ENCODE data around the gene KIF16B. TPM values are rescaled to one million over a fixed set of nuclear protein-coding genes. Genes with fewer than 3 reads are reported as not detected.

KIF16B gene
- total and polyA plus RNA-seq, 9 of the 15 experiments (the other 6 are each of a cell fraction or from before 2014, with no cell fraction given) = 1.00 to 10.6 (median 8.5) TPM

- in situ Hi-C loops (cut with MboI) (no loop called here), intact Hi-C loops (cut with micrococcal nuclease) (no loop called here)
- Histone ChIP-seq H3K27me3 (ENCODE audit: control insufficient read depth in 2 of 2, insufficient read depth in 2 of 2, low read length in 2 of 2) (no peaks in the 10 kb centered on the region), H3K36me3 (ENCODE audit: control insufficient read depth, insufficient read depth, low read length) (no peaks in the 10 kb centered on the region), H3K9ac (ENCODE audit: insufficient read depth in 1 of 2, low read depth in 2 of 2, low read length in 2 of 2) (no peak overlapping the region), H2AFZ (ENCODE audit: low read depth, low read length) (no peak overlapping the region), H3K9me1 (ENCODE audit: control insufficient read depth, insufficient read depth, low read length) (no peaks in the 10 kb centered on the region), H3K9me3 (replicated peaks; ENCODE audit: control insufficient read depth, insufficient read depth, low read depth, low read length) (no peaks in the 10 kb centered on the region; the same call in 1 of the 2 replicates), H3K4me2 (ENCODE audit: insufficient read depth, low read length) (peak overlapping the region; percentile 6; the same call in 1 of the 2 replicates), H3K79me2 (ENCODE audit: control insufficient read depth, insufficient read depth, low read length) (no peaks in the 10 kb centered on the region), H3K27ac (ENCODE audit: extremely low read depth, low read depth, low read length) (no peak overlapping the region), H4K20me1 (replicated peaks; ENCODE audit: control insufficient read depth, insufficient read depth, low read length) (no peaks in the 10 kb centered on the region), H3K4me3 (no peak overlapping the region), H3K4me1 (replicated peaks in 1 of 2; ENCODE audit: control insufficient read depth in 2 of 2, insufficient read depth in 2 of 2, low read length in 2 of 2) (peaks cover 0 to 17% of the 10 kb centered on the region in 2 experiments; a peak in 2 of 5 replicates)
- BruUV-seq (replicated peaks) = no TSS peak
- DNase-seq (ENCODE audit: extremely low read depth in 1 of 4, low spot score in 3 of 4) = no peak
- WGBS (ENCODE audit: insufficient coverage, low coverage, missing lambda C conversion rate) = 44% methylated on average over 3 of the region's 3 CpGs
- ChIA-PET CTCF (ENCODE audit: low intra/inter-chr PET ratio) (no interaction called here), POLR2A (no interaction called here)
- TF ChIP-seq C11orf30 (IDR thresholded peaks at IDR 0.05; ENCODE audit: low read depth) = 0 out of 2 replicates have a peak, but pooled peaks have one; percentile 8
- TF ChIP-seq ZNF316 (IDR thresholded peaks at IDR 0.05) = peak; percentile 46; the same call in 1 of the 2 replicates
- no peak for TF ChIP-seq GATAD2B (IDR thresholded peaks at IDR 0.05; ENCODE audit: borderline replicate concordance)
- TF ChIP-seq FOXK1 (CRISPR knock-in tag; IDR thresholded peaks at IDR 0.05; ENCODE audit: borderline replicate concordance) = no peak
- TF ChIP-seq MAFK (IDR thresholded peaks at IDR 0.05; ENCODE audit: low read length) = peak; percentile 2; the same call in 1 of the 2 replicates
- ATAC-seq = no peak
- FAIRE-seq = no peak
These were observed 162.6 kb downstream of the KIF16B start for GRCh38 chr20:16410626-16411025.

- Histone ChIP-seq H3K9me3 (replicated peaks; ENCODE audit: control insufficient read depth, insufficient read depth, low read depth, low read length) (no peaks in the 10 kb centered on the region; the same call in 1 of the 2 replicates), H4K20me1 (replicated peaks; ENCODE audit: control insufficient read depth, insufficient read depth, low read length) (no peaks in the 10 kb centered on the region), H3K4me3 (no peak overlapping the region), H3K4me1 (replicated peaks in 1 of 2; ENCODE audit: control insufficient read depth in 2 of 2, insufficient read depth in 2 of 2, low read length in 2 of 2) (peaks cover 0 to 17% of the 10 kb centered on the region in 2 experiments; a peak in 2 of 5 replicates), H3K79me2 (ENCODE audit: control insufficient read depth, insufficient read depth, low read length) (no peaks in the 10 kb centered on the region), H3K4me2 (ENCODE audit: insufficient read depth, low read length) (no peak overlapping the region), H2AFZ (ENCODE audit: low read depth, low read length) (no peak overlapping the region), H3K27ac (ENCODE audit: extremely low read depth, low read depth, low read length) (no peak overlapping the region), H3K27me3 (ENCODE audit: control insufficient read depth in 2 of 2, insufficient read depth in 2 of 2, low read length in 2 of 2) (no peaks in the 10 kb centered on the region), H3K36me3 (ENCODE audit: control insufficient read depth, insufficient read depth, low read length) (no peaks in the 10 kb centered on the region; the same call in 2 of the 3 replicates), H3K9ac (ENCODE audit: insufficient read depth in 1 of 2, low read depth in 2 of 2, low read length in 2 of 2) (no peak overlapping the region), H3K9me1 (ENCODE audit: control insufficient read depth, insufficient read depth, low read length) (no peaks in the 10 kb centered on the region)
- ChIA-PET POLR2A (no interaction called here), CTCF (ENCODE audit: low intra/inter-chr PET ratio) (no interaction called here)
- DNase-seq (ENCODE audit: extremely low read depth in 1 of 4, low spot score in 3 of 4) (no peak), ATAC-seq (no peak), FAIRE-seq (no peak)
- in situ Hi-C loops (cut with MboI) (no loop called here), intact Hi-C loops (cut with micrococcal nuclease) (no loop called here)
- BruUV-seq (replicated peaks) = no TSS peak
- 100% methylated on average over 1 of the region's 1 CpG for WGBS (ENCODE audit: insufficient coverage, low coverage, missing lambda C conversion rate)
- TF ChIP-seq ZC3H11A (IDR thresholded peaks at IDR 0.05; ENCODE audit: low read depth, low read length) = no peak
- TF ChIP-seq ZNF282 (CRISPR knock-in tag; IDR thresholded peaks at IDR 0.05) = no peak
- TF ChIP-seq RBM39 (optimal IDR thresholded peaks at IDR 0.05; ENCODE audit: low read depth, low read length) = no peak
- no peak for TF ChIP-seq RNF219 (CRISPR knock-in tag; IDR thresholded peaks at IDR 0.05)
- no peak for TF ChIP-seq ZKSCAN8 (CRISPR knock-in tag; IDR thresholded peaks at IDR 0.05)
- no peak for TF ChIP-seq TAF9B (IDR thresholded peaks at IDR 0.05; ENCODE audit: partially characterized antibody)
- no peak for TF ChIP-seq ZNF696 (CRISPR knock-in tag; conservative IDR thresholded peaks at IDR 0.05)
- TF ChIP-seq ZNF134 (CRISPR knock-in tag; conservative IDR thresholded peaks at IDR 0.05) = no peak
- TF ChIP-seq ZNF398 (CRISPR knock-in tag; IDR thresholded peaks at IDR 0.05) = no peak
- TF ChIP-seq MTA3 (IDR thresholded peaks at IDR 0.05; ENCODE audit: borderline replicate concordance) = no peak
These were observed 164.3 kb downstream of the KIF16B start for GRCh38 chr20:16408981-16409380.
